Neural crest cell (in vitro differentiated cells): ENCODE data around the gene MYH14. TPM values are rescaled to one million over a fixed set of nuclear protein-coding genes. Genes with fewer than 3 reads are reported as not detected.
A peak's percentile ranks its signal among the peaks of the same experiment; 100 is the strongest.

Experiments used
- DNase-seq: peaks from one replicate; pipeline ENCODE4 v3.0.0; 2021; ENCODE audit warnings: low read depth, mixed read lengths, low spot score
- H3K27ac Mint-ChIP-seq: one replicate; pipeline ENCODE4 v1.8.0; 2021; ENCODE audit warnings: mild to moderate bottlenecking, mixed read lengths; ENCODE audit not compliant: unreplicated experiment
- H3K27me3 Mint-ChIP-seq: 2 replicates; pipeline ENCODE4 v1.8.0; 2021; ENCODE audit warnings: low read depth, mild to moderate bottlenecking, mixed read lengths
- H3K36me3 Mint-ChIP-seq: 2 replicates; pipeline ENCODE4 v1.8.0; 2021; ENCODE audit warnings: low read depth, mild to moderate bottlenecking, mixed read lengths
- H3K4me1 Mint-ChIP-seq: 2 replicates; pipeline ENCODE4 v1.8.0; 2021; ENCODE audit warnings: mixed read lengths
- H3K4me3 Mint-ChIP-seq: one replicate; pipeline ENCODE4 v1.8.0; 2021; ENCODE audit warnings: mild to moderate bottlenecking, mixed read lengths
- H3K9me3 Mint-ChIP-seq: 2 replicates; pipeline ENCODE4 v1.8.0; 2021; ENCODE audit warnings: mixed read lengths
- total RNA-seq: library from RNA; stranded (reverse); gene quantifications from 2 replicates; pipeline ENCODE4 v1.2.1, GENCODE V29; 2021
- TF ChIP-seq, protein P1 (sequence below): fragments of 200-600 bp; sonication (generic); conservative IDR thresholded peaks from 2 replicates; pipeline ENCODE4 v1.5.0; 2021; ENCODE audit warnings: antibody characterized with exemption, mild to moderate bottlenecking

MYH14 gene
- total RNA-seq, 1 donor from 2014 or later: 4.7 TPM

DNA sequence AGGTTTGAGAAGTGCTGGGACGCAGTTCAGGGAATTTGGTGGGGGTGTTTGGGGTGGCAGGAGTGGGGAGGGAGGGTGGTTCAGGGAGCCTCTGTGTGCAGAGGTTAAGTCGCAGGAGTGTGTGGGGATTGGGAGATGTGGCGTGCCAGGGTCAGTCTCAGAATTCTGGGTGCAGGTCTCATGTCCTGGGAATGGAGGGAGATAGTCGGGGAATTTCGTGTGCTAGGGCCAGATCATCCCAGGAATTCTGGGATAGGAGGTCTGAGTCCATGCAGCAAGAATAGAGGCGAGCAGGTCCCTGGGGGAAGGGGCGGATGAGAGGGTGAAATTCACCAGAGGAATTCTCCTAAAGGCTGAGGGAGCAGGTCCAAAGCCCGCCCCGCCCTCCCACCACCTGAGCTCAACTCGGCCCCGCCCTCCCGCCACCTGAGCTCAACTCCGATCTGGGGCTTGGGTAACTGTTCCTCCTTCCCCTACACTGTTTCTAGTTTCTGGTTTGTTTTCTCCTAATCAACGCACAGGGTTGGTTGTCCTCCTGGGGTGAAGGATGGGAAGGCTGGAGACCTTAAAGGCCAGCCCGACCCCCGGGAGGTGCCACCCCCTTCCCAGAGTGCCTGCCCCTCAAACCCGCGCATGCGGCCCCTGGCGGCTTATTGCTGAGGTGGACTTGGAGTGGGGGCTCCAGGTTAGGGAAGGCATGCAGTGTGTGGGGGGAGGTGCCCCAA lies 110.6 kb downstream of the MYH14 start:
- Mint-ChIP-seq H3K27me3 (peaks cover 88% of the 10 kb centered on the region), H3K36me3 (no peaks in the 10 kb centered on the region), H3K9me3 (no peaks in the 10 kb centered on the region), H3K27ac (no peak overlapping the region), H3K4me3 (peak overlapping the region; percentile 65), H3K4me1 (peaks cover 20% of the 10 kb centered on the region)
- DNase-seq: no peak
- TF ChIP-seq, protein P1, sequence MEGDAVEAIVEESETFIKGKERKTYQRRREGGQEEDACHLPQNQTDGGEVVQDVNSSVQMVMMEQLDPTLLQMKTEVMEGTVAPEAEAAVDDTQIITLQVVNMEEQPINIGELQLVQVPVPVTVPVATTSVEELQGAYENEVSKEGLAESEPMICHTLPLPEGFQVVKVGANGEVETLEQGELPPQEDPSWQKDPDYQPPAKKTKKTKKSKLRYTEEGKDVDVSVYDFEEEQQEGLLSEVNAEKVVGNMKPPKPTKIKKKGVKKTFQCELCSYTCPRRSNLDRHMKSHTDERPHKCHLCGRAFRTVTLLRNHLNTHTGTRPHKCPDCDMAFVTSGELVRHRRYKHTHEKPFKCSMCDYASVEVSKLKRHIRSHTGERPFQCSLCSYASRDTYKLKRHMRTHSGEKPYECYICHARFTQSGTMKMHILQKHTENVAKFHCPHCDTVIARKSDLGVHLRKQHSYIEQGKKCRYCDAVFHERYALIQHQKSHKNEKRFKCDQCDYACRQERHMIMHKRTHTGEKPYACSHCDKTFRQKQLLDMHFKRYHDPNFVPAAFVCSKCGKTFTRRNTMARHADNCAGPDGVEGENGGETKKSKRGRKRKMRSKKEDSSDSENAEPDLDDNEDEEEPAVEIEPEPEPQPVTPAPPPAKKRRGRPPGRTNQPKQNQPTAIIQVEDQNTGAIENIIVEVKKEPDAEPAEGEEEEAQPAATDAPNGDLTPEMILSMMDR: no peak

DNA sequence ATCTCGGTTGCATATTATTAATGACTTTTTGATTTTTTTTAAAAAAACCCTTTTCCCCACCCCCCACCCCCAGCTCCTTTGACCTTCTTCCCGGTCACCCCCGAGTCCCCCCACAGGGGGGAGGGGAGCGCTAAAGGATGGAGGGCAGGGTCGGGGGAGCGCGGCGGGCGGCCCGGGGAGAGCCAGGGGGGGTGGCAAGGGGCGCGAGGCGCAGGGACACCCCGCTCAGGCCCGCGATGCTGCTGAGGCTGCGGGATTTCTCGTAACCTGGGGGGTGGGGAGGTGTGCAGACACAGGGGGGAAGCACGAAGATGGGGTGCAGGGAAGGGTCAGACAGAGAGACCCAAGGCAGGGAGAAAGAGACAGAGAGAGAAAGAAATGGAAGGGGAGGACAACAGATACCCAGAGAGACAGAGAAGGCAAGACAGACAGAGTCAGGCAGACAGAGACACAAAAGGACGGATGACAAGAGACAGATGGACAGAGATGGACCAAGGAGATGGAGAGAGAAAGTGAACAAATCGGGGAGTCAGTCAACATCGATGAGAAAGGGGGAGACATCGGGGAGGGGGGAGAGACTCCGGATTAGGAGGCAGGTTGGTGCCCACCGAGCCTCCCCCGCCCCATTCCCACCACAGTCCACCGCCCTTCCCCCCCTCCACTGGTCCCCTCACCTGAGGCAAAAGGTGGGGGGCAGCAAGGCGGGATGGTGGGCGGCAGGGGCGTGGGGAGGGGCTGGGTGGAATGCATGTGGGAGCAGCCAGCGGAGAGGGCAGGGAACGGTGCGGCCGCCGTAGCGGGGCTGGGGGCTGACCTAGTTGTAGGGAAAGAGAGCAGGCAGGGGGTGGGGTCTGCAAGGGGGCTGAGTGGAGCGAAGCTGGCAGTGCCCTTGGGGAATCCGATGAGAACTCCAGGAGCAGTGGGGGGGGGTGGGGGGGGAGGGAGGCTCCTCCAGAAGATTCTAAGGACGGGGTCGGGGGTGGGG lies 111.6 kb downstream of the MYH14 start:
- peaks cover 20% of the 10 kb centered on the region for H3K4me1 Mint-ChIP-seq
- no peaks in the 10 kb centered on the region for H3K9me3 Mint-ChIP-seq
- H3K27me3 Mint-ChIP-seq: peaks cover 89% of the 10 kb centered on the region
- no peaks in the 10 kb centered on the region for H3K36me3 Mint-ChIP-seq
- peak overlapping the region; percentile 58 for H3K4me3 Mint-ChIP-seq
- H3K27ac Mint-ChIP-seq: no peak overlapping the region
- TF ChIP-seq, protein P1: no peak
- DNase-seq: no peak

DNA sequence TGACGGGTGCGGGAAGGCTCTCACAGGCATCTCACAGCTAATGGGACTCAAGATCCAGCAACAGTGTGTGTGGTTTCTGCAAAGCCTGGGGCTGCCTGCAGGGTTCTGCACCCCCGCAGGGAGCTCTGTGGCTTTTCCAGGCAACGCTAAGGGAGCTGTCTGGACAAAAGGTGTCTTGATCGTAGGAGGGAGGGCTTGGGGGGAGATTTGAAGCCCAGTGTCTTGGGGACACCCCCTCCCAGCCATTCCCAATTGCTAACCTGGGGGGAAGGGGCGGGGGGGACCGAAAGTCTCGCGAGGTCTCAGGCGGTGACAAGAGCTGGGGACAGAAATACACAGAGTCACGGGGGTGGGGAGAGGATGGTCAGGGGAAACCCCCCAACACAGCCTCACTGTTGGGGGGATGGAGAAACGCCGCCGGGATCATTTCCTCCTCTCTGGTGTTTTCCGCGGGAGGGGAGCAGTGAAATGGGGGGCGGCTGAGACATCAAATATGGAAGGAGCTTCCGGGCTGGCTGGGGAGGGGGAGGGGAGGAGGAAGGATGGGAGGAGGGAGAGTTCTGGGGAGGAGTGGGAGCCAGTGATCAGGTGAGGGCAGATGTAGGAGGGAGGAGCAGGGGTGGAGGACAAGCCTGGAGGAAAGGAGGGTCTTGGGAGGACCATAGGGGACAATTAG lies 112.5 kb downstream of the MYH14 start:
- no peak for DNase-seq
- Mint-ChIP-seq H3K36me3 (no peaks in the 10 kb centered on the region), H3K27me3 (peaks cover 80% of the 10 kb centered on the region), H3K4me1 (peaks cover 20% of the 10 kb centered on the region), H3K27ac (no peak overlapping the region), H3K9me3 (no peaks in the 10 kb centered on the region), H3K4me3 (peak overlapping the region; percentile 80)
- TF ChIP-seq, protein P1: peak; percentile 26

DNA sequence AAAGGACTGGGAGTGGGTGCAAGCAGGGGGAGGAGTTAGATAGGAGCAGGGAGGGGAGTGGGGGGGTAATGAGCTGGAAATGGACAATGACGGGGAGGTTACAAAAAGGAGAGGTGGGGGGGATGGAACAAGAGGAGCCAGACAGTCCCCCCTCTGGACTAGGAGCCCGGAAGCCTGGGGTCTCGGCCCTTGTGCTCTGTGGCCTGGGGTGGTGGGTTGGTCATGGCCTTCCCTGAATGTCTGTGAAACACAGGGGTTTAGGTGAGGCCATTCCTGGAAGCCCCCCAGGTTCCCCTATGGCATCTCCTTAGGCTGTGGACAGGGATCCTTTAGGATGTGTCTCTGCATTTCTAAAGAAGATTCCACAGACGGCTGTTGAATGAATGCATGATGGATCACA lies 113.7 kb downstream of the MYH14 start:
- H3K4me3 Mint-ChIP-seq: no peak overlapping the region
- H3K27me3 Mint-ChIP-seq: peaks cover 70% of the 10 kb centered on the region
- H3K36me3 Mint-ChIP-seq: no peaks in the 10 kb centered on the region

DNA sequence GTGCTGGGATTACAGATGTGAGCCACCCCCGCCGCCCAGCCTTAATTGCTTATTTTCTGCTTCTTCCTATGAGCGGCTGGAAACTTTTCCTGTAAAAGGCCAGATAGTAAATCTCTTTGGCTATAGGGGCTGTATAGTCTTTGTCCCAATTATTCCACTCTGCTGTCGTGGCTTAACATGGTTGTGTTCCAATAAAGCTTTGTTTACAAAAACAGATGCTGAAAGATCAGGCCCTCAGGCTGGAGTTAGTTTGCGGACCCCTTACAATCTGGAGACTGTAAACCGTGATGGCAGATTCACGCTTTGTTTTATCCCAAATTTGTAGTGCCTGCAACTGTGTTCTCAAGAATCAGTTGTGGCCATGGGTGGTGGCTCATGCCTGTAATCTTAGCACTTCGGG lies 115.0 kb downstream of the MYH14 start:
- TF ChIP-seq, protein P1: no peak
- Mint-ChIP-seq H3K4me3 (no peak overlapping the region), H3K27ac (no peak overlapping the region), H3K27me3 (peaks cover 62% of the 10 kb centered on the region), H3K4me1 (peaks cover 19% of the 10 kb centered on the region), H3K9me3 (no peaks in the 10 kb centered on the region), H3K36me3 (no peaks in the 10 kb centered on the region)
- DNase-seq: no peak

More for the DNA sequence above, 113.7 kb downstream of the MYH14 start:
- no peak for DNase-seq
- Mint-ChIP-seq H3K27ac (no peak overlapping the region), H3K4me1 (peaks cover 20% of the 10 kb centered on the region), H3K9me3 (no peaks in the 10 kb centered on the region)
- TF ChIP-seq, protein P1: no peak
